ENCODE results near the gene GTPBP6. TPM values are rescaled to one million over a fixed set of nuclear protein-coding genes. Genes with fewer than 3 reads are reported as not detected.

GTPBP6 gene
- total RNA-seq, 4 donors from 2014 or later = 26.2 to 65.3 (median 35.7) TPM

GRCh38 chrX:362937-363620, 44.5 kb upstream of the GTPBP6 start:
- intact Hi-C loops (cut with DNase I; ENCODE audit: low total_unique reads) = no loop called here
- H3K4me3 ChIP-seq = no peak overlapping the region
- no peaks in the 10 kb centered on the region for H3K27me3 ChIP-seq
- TF ChIP-seq POLR2A (IDR thresholded peaks at IDR 0.05) (no peak), CTCF (IDR thresholded peaks at IDR 0.05) (no peak)
- H3K36me3 ChIP-seq = no peaks in the 10 kb centered on the region
- no peak for DNase-seq
- H3K9me3 ChIP-seq = peaks cover 0 to 11% of the 10 kb centered on the region in 2 donors
- no peak overlapping the region for H3K27ac ChIP-seq
- no peaks in the 10 kb centered on the region for H3K4me1 ChIP-seq

- H3K4me1 ChIP-seq = no peaks in the 10 kb centered on the region
- no peaks in the 10 kb centered on the region for H3K36me3 ChIP-seq
- DNase-seq = no peak
- no peaks in the 10 kb centered on the region for H3K27me3 ChIP-seq
- TF ChIP-seq POLR2A (IDR thresholded peaks at IDR 0.05) (no peak), CTCF (IDR thresholded peaks at IDR 0.05) (no peak)
- peaks cover 0 to 11% of the 10 kb centered on the region in 2 donors for H3K9me3 ChIP-seq
- no peak overlapping the region for H3K27ac ChIP-seq
- intact Hi-C loops (cut with DNase I; ENCODE audit: low total_unique reads) = no loop called here
- H3K4me3 ChIP-seq = no peak overlapping the region
These were observed 43.8 kb upstream of the GTPBP6 start for GRCh38 chrX:362351-362750.

- H3K27me3 ChIP-seq = no peaks in the 10 kb centered on the region
- peaks cover 0 to 11% of the 10 kb centered on the region in 2 donors for H3K9me3 ChIP-seq
- no peak overlapping the region for H3K4me3 ChIP-seq
- no peak overlapping the region for H3K27ac ChIP-seq
- intact Hi-C loops (cut with DNase I; ENCODE audit: low total_unique reads) = no loop called here
- H3K4me1 ChIP-seq = no peaks in the 10 kb centered on the region
- H3K36me3 ChIP-seq = no peaks in the 10 kb centered on the region
- TF ChIP-seq POLR2A (IDR thresholded peaks at IDR 0.05) = no peak
- no peak for TF ChIP-seq CTCF (IDR thresholded peaks at IDR 0.05)
- no peak for DNase-seq
These were observed 42.9 kb upstream of the GTPBP6 start for GRCh38 chrX:361231-362145.

- TF ChIP-seq POLR2A (IDR thresholded peaks at IDR 0.05) (no peak), CTCF (IDR thresholded peaks at IDR 0.05) (no peak)
- Histone ChIP-seq H3K9me3 (peaks cover 0 to 11% of the 10 kb centered on the region in 2 donors), H3K4me1 (no peaks in the 10 kb centered on the region), H3K27me3 (no peaks in the 10 kb centered on the region), H3K27ac (no peak overlapping the region), H3K36me3 (no peaks in the 10 kb centered on the region), H3K4me3 (no peak overlapping the region)
- intact Hi-C loops (cut with DNase I; ENCODE audit: low total_unique reads) = no loop called here
- no peak for DNase-seq
These were observed 42.0 kb upstream of the GTPBP6 start for GRCh38 chrX:360496-361150.

All from uterus (tissue), 4 donors.